ENCODE measurements around the gene CHID1. TPM values are rescaled to one million over a fixed set of nuclear protein-coding genes. Genes with fewer than 3 reads are reported as not detected.

Gene CHID1
- total RNA-seq, 1 donor from 2014 or later: 74.6 TPM

DNA sequence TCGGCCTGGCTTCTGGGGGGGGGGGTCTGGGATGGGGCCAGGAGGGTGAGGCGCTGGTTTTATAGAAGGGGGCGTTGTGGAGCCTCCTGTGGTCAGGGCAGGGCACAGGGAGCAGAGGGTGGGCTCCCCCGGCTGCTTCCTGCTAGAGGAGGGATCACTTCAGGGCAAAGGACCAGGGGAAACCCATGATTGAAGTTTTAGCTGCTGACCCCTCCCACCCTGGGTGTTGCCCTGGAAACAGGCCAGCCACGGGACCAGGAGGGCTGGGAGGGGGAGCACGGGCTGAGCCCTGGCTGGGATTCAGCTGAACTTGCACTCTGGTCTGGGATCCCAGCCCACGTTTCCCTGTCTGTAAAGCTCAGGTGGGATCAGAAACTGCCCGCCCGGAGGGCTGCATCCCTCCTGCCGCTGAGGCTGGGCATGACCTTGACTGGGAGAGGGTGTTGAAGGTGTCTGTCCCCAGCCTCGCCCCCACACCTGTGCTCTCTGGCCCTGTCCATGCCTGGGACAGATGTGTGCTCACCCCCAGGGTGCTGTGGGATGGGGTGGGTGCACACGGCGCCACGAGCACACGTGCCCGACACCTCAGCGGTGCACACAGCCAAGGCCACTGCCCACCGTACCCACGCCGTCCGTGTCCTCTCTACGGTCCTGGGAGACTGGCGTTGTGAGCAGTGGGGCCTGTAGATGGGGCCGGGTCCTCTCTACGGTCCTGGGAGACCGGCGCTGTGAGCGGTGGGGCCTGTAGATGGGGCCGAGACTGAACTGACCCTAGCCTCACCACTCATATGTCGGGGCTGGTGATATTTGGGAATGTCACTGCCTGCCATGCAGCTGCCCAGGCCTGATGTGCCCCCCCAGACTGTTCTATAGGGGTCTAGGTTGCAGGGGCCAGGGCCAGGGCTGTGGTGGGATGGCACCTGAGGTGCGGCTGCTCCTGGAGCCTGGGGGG lies 65.6 kb downstream of the CHID1 start:
- DNase-seq (ENCODE audit: low read depth) (peak; percentile 64), FAIRE-seq (no peak)
- Mint-ChIP-seq H3K4me1 (ENCODE audit: low read depth, unreplicated experiment) (peaks cover 15% of the 10 kb centered on the region), H3K27me3 (ENCODE audit: low read depth, unreplicated experiment) (no peaks in the 10 kb centered on the region), H3K36me3 (ENCODE audit: low read depth, unreplicated experiment) (peaks cover 6% of the 10 kb centered on the region), H3K9me3 (ENCODE audit: unreplicated experiment) (no peaks in the 10 kb centered on the region), H3K27ac (ENCODE audit: unreplicated experiment) (peak overlapping the region; percentile 66), H3K4me3 (ENCODE audit: unreplicated experiment) (peak overlapping the region; percentile 79)
- H3K4me1 ChIP-seq (ENCODE audit: insufficient read depth, low read length): peaks cover 59% of the 10 kb centered on the region
- TF ChIP-seq, protein P1, sequence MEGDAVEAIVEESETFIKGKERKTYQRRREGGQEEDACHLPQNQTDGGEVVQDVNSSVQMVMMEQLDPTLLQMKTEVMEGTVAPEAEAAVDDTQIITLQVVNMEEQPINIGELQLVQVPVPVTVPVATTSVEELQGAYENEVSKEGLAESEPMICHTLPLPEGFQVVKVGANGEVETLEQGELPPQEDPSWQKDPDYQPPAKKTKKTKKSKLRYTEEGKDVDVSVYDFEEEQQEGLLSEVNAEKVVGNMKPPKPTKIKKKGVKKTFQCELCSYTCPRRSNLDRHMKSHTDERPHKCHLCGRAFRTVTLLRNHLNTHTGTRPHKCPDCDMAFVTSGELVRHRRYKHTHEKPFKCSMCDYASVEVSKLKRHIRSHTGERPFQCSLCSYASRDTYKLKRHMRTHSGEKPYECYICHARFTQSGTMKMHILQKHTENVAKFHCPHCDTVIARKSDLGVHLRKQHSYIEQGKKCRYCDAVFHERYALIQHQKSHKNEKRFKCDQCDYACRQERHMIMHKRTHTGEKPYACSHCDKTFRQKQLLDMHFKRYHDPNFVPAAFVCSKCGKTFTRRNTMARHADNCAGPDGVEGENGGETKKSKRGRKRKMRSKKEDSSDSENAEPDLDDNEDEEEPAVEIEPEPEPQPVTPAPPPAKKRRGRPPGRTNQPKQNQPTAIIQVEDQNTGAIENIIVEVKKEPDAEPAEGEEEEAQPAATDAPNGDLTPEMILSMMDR (IDR thresholded peaks at IDR 0.05; ENCODE audit: insufficient read depth, low read depth, low read length): no peak
- TF ChIP-seq EZH2 (IDR thresholded peaks at IDR 0.05; ENCODE audit: insufficient read depth, low read length): no peak
- H3K9me3 ChIP-seq (ENCODE audit: insufficient read depth, low read depth, low read length): no peaks in the 10 kb centered on the region
- H3K9ac ChIP-seq (ENCODE audit: low read length): peak overlapping the region; percentile 94
- H3K27ac ChIP-seq (ENCODE audit: low read depth, low read length): peak overlapping the region; percentile 68
- H4K20me1 ChIP-seq (ENCODE audit: insufficient read depth, low read length): peaks cover 67% of the 10 kb centered on the region
- H3K79me2 ChIP-seq (ENCODE audit: insufficient read depth, low read length): peaks cover 49% of the 10 kb centered on the region
- peaks cover 5% of the 10 kb centered on the region for H3K36me3 ChIP-seq (ENCODE audit: insufficient read depth, low read length)
- H3K4me3 ChIP-seq (ENCODE audit: insufficient read depth, low read depth, low read length): peak overlapping the region; percentile 16
- H2AFZ ChIP-seq (ENCODE audit: low read depth, low read length): no peak overlapping the region
- H3K27me3 ChIP-seq (ENCODE audit: insufficient read depth, low read length): no peaks in the 10 kb centered on the region
- H3K4me2 ChIP-seq (ENCODE audit: low read length): peak overlapping the region; percentile 88

DNA sequence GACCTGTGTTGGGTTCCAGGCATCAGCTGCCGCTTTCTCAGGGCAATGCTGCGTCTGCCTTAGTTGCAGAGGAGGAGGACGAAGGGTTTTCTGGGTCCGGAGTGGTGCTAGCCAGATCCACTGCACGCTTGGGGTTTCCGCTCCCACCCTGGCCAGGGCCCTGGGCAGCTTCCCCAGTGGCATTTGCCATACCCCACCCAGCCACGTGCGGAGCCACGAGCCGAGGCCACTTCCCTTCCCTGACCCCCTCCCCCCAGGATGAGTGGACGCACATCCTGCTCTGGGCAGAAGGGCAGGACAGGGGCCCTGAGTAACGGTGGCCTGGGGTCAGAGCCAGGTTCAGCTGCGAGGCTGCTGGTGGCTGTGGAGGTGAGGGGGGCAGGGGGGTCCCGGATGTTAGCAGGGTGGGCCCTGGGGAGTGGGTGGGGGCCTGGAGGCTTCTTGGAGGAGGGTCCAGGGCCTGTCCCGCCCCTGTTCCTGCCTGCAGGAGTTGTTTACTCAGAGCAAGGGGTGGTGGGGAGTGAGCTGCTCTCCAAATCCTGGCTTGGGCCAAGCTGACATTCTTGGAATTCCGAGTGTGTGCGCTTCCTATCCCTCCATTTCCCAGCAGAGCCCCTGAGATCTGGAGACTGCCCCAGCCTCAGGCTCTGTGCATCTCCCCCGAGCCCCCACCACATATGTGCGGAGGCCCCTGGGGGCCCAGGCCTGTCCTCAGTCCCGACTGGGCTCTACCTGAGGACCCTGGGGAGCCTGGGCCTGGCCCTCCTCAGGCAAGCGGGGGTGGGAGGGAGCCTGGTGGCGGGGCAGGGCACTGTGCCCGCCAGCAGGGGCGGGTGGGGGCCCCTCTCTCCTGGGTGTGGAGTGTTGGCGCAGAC lies 66.6 kb downstream of the CHID1 start:
- DNase-seq (ENCODE audit: low read depth) (peak; percentile 88), FAIRE-seq (peak; percentile 74)
- H3K4me3 ChIP-seq (ENCODE audit: insufficient read depth, low read depth, low read length): peak overlapping the region; percentile 64
- peaks cover 15% of the 10 kb centered on the region for H3K4me1 Mint-ChIP-seq (ENCODE audit: low read depth, unreplicated experiment)
- peaks cover 6% of the 10 kb centered on the region for H3K36me3 Mint-ChIP-seq (ENCODE audit: low read depth, unreplicated experiment)
- H3K27me3 Mint-ChIP-seq (ENCODE audit: low read depth, unreplicated experiment): no peaks in the 10 kb centered on the region
- no peaks in the 10 kb centered on the region for H3K27me3 ChIP-seq (ENCODE audit: insufficient read depth, low read length)
- H3K4me3 Mint-ChIP-seq (ENCODE audit: unreplicated experiment): peak overlapping the region; percentile 87
- peaks cover 74% of the 10 kb centered on the region for H4K20me1 ChIP-seq (ENCODE audit: insufficient read depth, low read length)
- peak overlapping the region; percentile 68 for H3K27ac ChIP-seq (ENCODE audit: low read depth, low read length)
- H3K79me2 ChIP-seq (ENCODE audit: insufficient read depth, low read length): peaks cover 59% of the 10 kb centered on the region
- H3K9me3 ChIP-seq (ENCODE audit: insufficient read depth, low read depth, low read length): no peaks in the 10 kb centered on the region
- no peak overlapping the region for H2AFZ ChIP-seq (ENCODE audit: low read depth, low read length)
- peaks cover 58% of the 10 kb centered on the region for H3K4me1 ChIP-seq (ENCODE audit: insufficient read depth, low read length)
- peak overlapping the region; percentile 88 for H3K4me2 ChIP-seq (ENCODE audit: low read length)
- H3K36me3 ChIP-seq (ENCODE audit: insufficient read depth, low read length): peaks cover 10% of the 10 kb centered on the region
- peak overlapping the region; percentile 77 for H3K27ac Mint-ChIP-seq (ENCODE audit: unreplicated experiment)
- H3K9me3 Mint-ChIP-seq (ENCODE audit: unreplicated experiment): no peaks in the 10 kb centered on the region
- TF ChIP-seq, protein P1 (IDR thresholded peaks at IDR 0.05; ENCODE audit: insufficient read depth, low read depth, low read length): no peak
- no peak for TF ChIP-seq EZH2 (IDR thresholded peaks at IDR 0.05; ENCODE audit: insufficient read depth, low read length)
- peak overlapping the region; percentile 94 for H3K9ac ChIP-seq (ENCODE audit: low read length)

All from astrocyte (in vitro differentiated cells and primary cell).